Endothelial cell of umbilical vein (primary cell): Measurements from ENCODE around the gene ERBB3. TPM values are rescaled to one million over a fixed set of nuclear protein-coding genes. Genes with fewer than 3 reads are reported as not detected.

Experiments used
- BruUV-seq: library from RNA; stranded (reverse); fragments of 400-500 nt; replicated peaks from 2 replicates; lab custom pipeline; 2021; lab: Mats Ljungman, UMichigan
- CTCF ChIA-PET: fragments of 300-600, 350-600 bp; sonication (Branson Sonifier 250); formaldehyde crosslinking; loops from one replicate; lab custom pipeline; 2021; ENCODE audit warnings: antibody characterized with exemption, inconsistent platforms; lab: Charles Lee
- POLR2A ChIA-PET: fragments of 300-600, 350-600 bp; sonication (Branson Sonifier 250); formaldehyde crosslinking; loops from one replicate; lab custom pipeline; 2021; ENCODE audit warnings: antibody characterized with exemption, inconsistent platforms; lab: Charles Lee
- DNase-seq: peaks from one replicate; pipeline ENCODE4 v3.0.0-alpha.2; 2011; ENCODE audit warnings: low read depth, low spot score
- FAIRE-seq: peaks from 2 replicates; lab custom pipeline; 2011; peaks lifted over from hg19 to GRCh38; lab: Jason Lieb, UNC
- H2AFZ ChIP-seq: 2 replicates; pipeline ENCODE4 v1.6.0; 2012; ENCODE audit warnings: low read depth, low read length, control low read depth, inconsistent platforms
- H3K27ac ChIP-seq: 2 replicates; pipeline ENCODE4 v1.5.1; 2011; ENCODE audit warnings: low read depth, mild to moderate bottlenecking, control low read depth, low read length, moderate library complexity; ENCODE audit not compliant: insufficient read depth
- H3K27me3 ChIP-seq, 2 experiments: 2 replicates each; pipeline versions ENCODE4 v1.6.0 to v1.6.1; 2011; ENCODE audit warnings: low read length in 2 of 2, mixed read lengths in 1 of 2; ENCODE audit not compliant: control insufficient read depth in 2 of 2, insufficient read depth in 2 of 2
- H3K36me3 ChIP-seq, 2 experiments: 2 replicates in 1 of 2; 3 replicates in 1 of 2; pipeline ENCODE4 v1.5.1; 2011; ENCODE audit warnings: low read length in 2 of 2, mild to moderate bottlenecking in 1 of 2, moderate library complexity in 1 of 2; ENCODE audit not compliant: control insufficient read depth in 2 of 2, insufficient read depth in 2 of 2; ENCODE audit errors: extremely low read depth in 1 of 2
- H3K4me1 ChIP-seq: 3 replicates; pipeline ENCODE4 v1.5.1; 2011; ENCODE audit warnings: mild to moderate bottlenecking, low read length; ENCODE audit not compliant: control insufficient read depth, insufficient read depth; ENCODE audit errors: extremely low read depth
- H3K4me2 ChIP-seq: 2 replicates; pipeline ENCODE4 v1.6.1; 2011; ENCODE audit warnings: low read length, control low read depth, mixed read lengths; ENCODE audit not compliant: insufficient read depth
- H3K4me3 ChIP-seq, 3 experiments: fragments of 200-600 bp in 1 of 3; sonication (generic), shearing (Covaris generic) in 1 of 3; replicated peaks in 1 of 3; 2 replicates each; pipeline ENCODE4 v1.5.1; 2011 to 2016; ENCODE audit warnings: control low read depth in 3 of 3, low read length in 3 of 3, mild to moderate bottlenecking in 2 of 3, inconsistent platforms in 1 of 3, low read depth in 1 of 3, moderate library complexity in 1 of 3; ENCODE audit not compliant: insufficient read depth in 1 of 3
- H3K79me2 ChIP-seq: 2 replicates; pipeline ENCODE4 v1.6.0; 2012; ENCODE audit warnings: low read length, inconsistent platforms; ENCODE audit not compliant: control insufficient read depth, insufficient read depth
- H3K9ac ChIP-seq: replicated peaks from 2 replicates; pipeline ENCODE3; 2011; ENCODE audit warnings: low read length, control low read depth; ENCODE audit not compliant: insufficient read depth; ENCODE audit errors: extremely low read depth
- H3K9me1 ChIP-seq: replicated peaks from 3 replicates; pipeline ENCODE4 v1.6.0; 2011; ENCODE audit warnings: mild to moderate bottlenecking, low read length; ENCODE audit not compliant: control insufficient read depth, insufficient read depth; ENCODE audit errors: extremely low read depth
- H3K9me3 ChIP-seq: replicated peaks from 2 replicates; pipeline ENCODE4 v1.5.1; 2012; ENCODE audit warnings: low read length, inconsistent platforms; ENCODE audit not compliant: control insufficient read depth, insufficient read depth
- H4K20me1 ChIP-seq: replicated peaks from 2 replicates; pipeline ENCODE3; 2011; ENCODE audit warnings: mild to moderate bottlenecking, low read length; ENCODE audit not compliant: control insufficient read depth, insufficient read depth; ENCODE audit errors: extremely low read depth
- CTCF ChIP-seq, 2 donors: IDR thresholded peaks; 1 replicate in 1 of 2; 2 replicates in 1 of 2; pipeline ENCODE4 v1.5.1; 2011; ENCODE audit warnings: low read length in 2 of 2, mild to moderate bottlenecking in 2 of 2, moderate library complexity in 2 of 2, control low read depth in 1 of 2, inconsistent platforms in 1 of 2, low read depth in 1 of 2; ENCODE audit not compliant: insufficient read depth in 1 of 2; ENCODE audit errors: extremely low read depth in 1 of 2
- EZH2 ChIP-seq: IDR thresholded peaks from 2 replicates; pipeline ENCODE4 v1.6.1; 2012; ENCODE audit warnings: borderline replicate concordance, low read depth, mild to moderate bottlenecking, moderate library complexity, low read length, inconsistent platforms; ENCODE audit not compliant: severe bottlenecking
- FOS ChIP-seq: IDR thresholded peaks from 2 replicates; pipeline ENCODE4 v1.6.1; 2011; ENCODE audit warnings: mild to moderate bottlenecking, low read length, moderate library complexity, borderline replicate concordance; ENCODE audit not compliant: insufficient read depth
- GATA2 ChIP-seq: IDR thresholded peaks from 2 replicates; pipeline ENCODE4 v1.7.0; 2011; ENCODE audit warnings: low read depth, mild to moderate bottlenecking, moderate library complexity, mixed read lengths, low read length; ENCODE audit not compliant: insufficient read length, insufficient read depth
- JUN ChIP-seq: IDR thresholded peaks from 2 replicates; pipeline ENCODE4 v1.6.1; 2011; ENCODE audit warnings: borderline replicate concordance, low read depth; ENCODE audit not compliant: insufficient read length, insufficient read depth
- MYC ChIP-seq: IDR thresholded peaks from one replicate; pipeline ENCODE4 v1.6.1; 2011; ENCODE audit warnings: mild to moderate bottlenecking, low read depth, low read length
- POLR2A ChIP-seq: IDR thresholded peaks from 2 replicates; pipeline ENCODE4 v1.6.1; 2012; ENCODE audit warnings: low read depth, mild to moderate bottlenecking, control low read depth, low read length
- POLR2AphosphoS5 ChIP-seq: IDR thresholded peaks from 2 replicates; pipeline ENCODE4 v1.6.1; 2012; ENCODE audit warnings: low read depth, mild to moderate bottlenecking, control low read depth, low read length, moderate library complexity; ENCODE audit not compliant: insufficient read depth
- dilution Hi-C: fragments of 300-500 bp; cut with MboI; formaldehyde crosslinking; loops from one replicate; pipeline ENCODE4 v1.15.0; 2019; ENCODE audit warnings: low sequenced_read_pairs; ENCODE audit not compliant: extremely low pct_ligation_motif_present
- intact Hi-C: fragments of 100-400 bp; cut with micrococcal nuclease; formaldehyde crosslinking; loops from one replicate; pipeline ENCODE4 v1.10.0; 2022
- polyA plus RNA-seq, 4 experiments: library from polyadenylated mRNA; depleted of rRNA in 3 of 4; stranded (reverse) in 3 of 4; unstranded in 1 of 4; fragments of >200 nt; gene quantifications; 2 replicates each; pipeline versions ENCODE4 v1.2.1 to v1.2.3, GENCODE V29; 2011 to 2012; ENCODE audit warnings: missing spikeins in 1 of 4
- total RNA-seq: library from RNA; stranded (reverse); gene quantifications from 2 replicates; pipeline ENCODE4 v1.2.3, GENCODE V29; 2021
- TF ChIP-seq, protein P1 (sequence below): IDR thresholded peaks from 2 replicates; pipeline ENCODE4 v1.6.1; 2011; ENCODE audit not compliant: insufficient read depth, insufficient read length

ERBB3 gene
- total and polyA plus RNA-seq, 2 donors (not counting 3 experiments of a cell fraction or from before 2014, with no cell fraction given), result 0.11 to 1.5 TPM

DNA sequence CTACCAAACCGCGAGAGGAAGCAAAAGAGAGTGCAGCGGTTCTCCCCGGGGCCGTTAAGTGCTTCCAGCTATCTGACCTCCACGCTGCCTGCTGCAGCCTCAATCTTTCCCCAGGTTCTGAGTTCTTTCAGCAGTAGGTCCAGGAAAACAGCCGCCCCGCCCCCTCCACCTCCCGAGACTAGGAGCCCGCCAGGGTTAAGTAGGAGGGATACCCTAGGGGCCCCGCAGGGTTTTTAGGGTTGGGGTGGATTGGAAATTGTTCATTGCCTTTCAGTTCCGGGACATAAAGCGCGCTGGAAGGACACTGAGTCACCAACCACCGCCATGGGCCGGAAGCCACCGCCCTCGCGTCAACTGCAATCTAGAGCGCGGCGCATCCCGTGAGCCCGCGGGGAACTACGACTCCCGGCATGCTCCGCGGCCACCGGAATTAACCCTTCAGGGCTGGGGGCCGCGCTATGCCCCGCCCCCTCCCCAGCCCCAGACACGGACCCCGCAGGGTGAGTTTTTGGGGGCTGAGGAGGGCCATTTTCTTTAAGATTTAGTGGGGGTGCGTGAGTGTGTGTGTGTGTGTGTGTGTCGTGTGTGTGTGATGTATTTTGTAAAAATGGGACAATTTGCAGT is 72.3 kb downstream of the ERBB3 start, which contains the start of gene MYL6B:
MYL6B (plus strand) TSS at position 456 of the 624 bp plus-strand sequence. CDS start 1,332 bp downstream, outside the sequence.
- no TSS peak for BruUV-seq
- peak; percentile 98 for FAIRE-seq
- H3K27ac ChIP-seq, result peak within 1 kb of the TSS; percentile 51
- H3K9me1 ChIP-seq, result no peaks in the 10 kb centered on the region
- H3K4me3 ChIP-seq, result peak within 1 kb of the TSS; percentile 60 to 78 (median 71)
- no peaks in the 10 kb centered on the region for H4K20me1 ChIP-seq
- TF ChIP-seq FOS (peak; percentile 88), GATA2 (no peak), CTCF (IDR thresholded peaks at IDR 0.05; ENCODE audit: extremely low read depth in 1 of 2, insufficient read depth in 1 of 2, low read depth in 1 of 2, low read length in 2 of 2) (no peak), EZH2 (no peak), POLR2AphosphoS5 (peak; percentile 56), MYC (peak; percentile 79), JUN (peak; percentile 35), POLR2A (peak; percentile 50)
- TF ChIP-seq, protein P1, sequence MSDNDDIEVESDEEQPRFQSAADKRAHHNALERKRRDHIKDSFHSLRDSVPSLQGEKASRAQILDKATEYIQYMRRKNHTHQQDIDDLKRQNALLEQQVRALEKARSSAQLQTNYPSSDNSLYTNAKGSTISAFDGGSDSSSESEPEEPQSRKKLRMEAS, result no peak
- H3K9ac ChIP-seq, result peak within 1 kb of the TSS; percentile 76
- peak; percentile 91 for DNase-seq
- H3K27me3 ChIP-seq, result no peaks in the 10 kb centered on the region
- dilution Hi-C loops (no loop called here), intact Hi-C loops (loop anchor here (1.0 kb wide), 1 partner anchor 24 kb away; the partner anchor contains the start of gene ESYT1)
- peak within 1 kb of the TSS; percentile 63 for H2AFZ ChIP-seq
- H3K4me2 ChIP-seq, result peak within 1 kb of the TSS; percentile 71
- H3K36me3 ChIP-seq, result peaks cover 0 to 7% of the 10 kb centered on the region in 2 experiments
- ChIA-PET POLR2A (no interaction called here), CTCF (interaction anchor here (1.4 to 1.8 kb wide), 3 partner anchors 9 to 37 kb away, joined by 4 to 5 read pairs (median 5); partner anchors contain the start of genes ESYT1 and SMARCC2)
- no peaks in the 10 kb centered on the region for H3K9me3 ChIP-seq
- H3K79me2 ChIP-seq, result peaks cover 4% of the 10 kb centered on the region
- H3K4me1 ChIP-seq, result peaks cover 17% of the 10 kb centered on the region

Other genes starting within 250 kb of the ERBB3 start
- 0.31 and 0.78 TPM in 2 replicates for gene MMP19, start 237.2 kb upstream of the ERBB3 start, total RNA-seq
- 1.6 and 2.0 TPM in 2 replicates for gene MMP19, start 237.2 kb upstream of the ERBB3 start, polyA plus RNA-seq
- 23.5 and 24.9 TPM in 2 replicates for gene PYM1, start 152.3 kb upstream of the ERBB3 start, total RNA-seq
- 16.8 and 18.7 TPM in 2 replicates for gene PYM1, start 152.3 kb upstream of the ERBB3 start, polyA plus RNA-seq
- 49.8 and 64.3 TPM in 2 replicates for gene DGKA, start 149.0 kb upstream of the ERBB3 start, total RNA-seq
- gene DGKA, start 149.0 kb upstream of the ERBB3 start, polyA plus RNA-seq, result 48.6 and 53.2 TPM in 2 replicates
- 0.42 and 0.51 TPM in 2 replicates for gene PMEL, start 114.1 kb upstream of the ERBB3 start, total RNA-seq
- gene PMEL, start 114.1 kb upstream of the ERBB3 start, polyA plus RNA-seq, result 0.99 and 2.0 TPM in 2 replicates
- 63.6 and 69.8 TPM in 2 replicates for gene CDK2, start 113.3 kb upstream of the ERBB3 start, total RNA-seq
- gene CDK2, start 113.3 kb upstream of the ERBB3 start, polyA plus RNA-seq, result 46.7 and 52.2 TPM in 2 replicates
- 97.4 and 103 TPM in 2 replicates for gene RAB5B, start 106.1 kb upstream of the ERBB3 start, total RNA-seq
- gene RAB5B, start 106.1 kb upstream of the ERBB3 start, polyA plus RNA-seq, result 98.8 and 105 TPM in 2 replicates
- 24.3 and 24.8 TPM in 2 replicates for gene SUOX, start 82.9 kb upstream of the ERBB3 start, total RNA-seq
- 29.1 and 31.4 TPM in 2 replicates for gene SUOX, start 82.9 kb upstream of the ERBB3 start, polyA plus RNA-seq
- 3.5 and 5.4 TPM in 2 replicates for gene IKZF4, start 59.1 kb upstream of the ERBB3 start, total RNA-seq
- gene IKZF4, start 59.1 kb upstream of the ERBB3 start, polyA plus RNA-seq, result 2.5 and 3.4 TPM in 2 replicates
- 57.3 and 66.7 TPM in 2 replicates for gene RPS26, start 38.2 kb upstream of the ERBB3 start, total RNA-seq
- 1,837 and 1,847 TPM in 2 replicates for gene RPS26, start 38.2 kb upstream of the ERBB3 start, polyA plus RNA-seq
- gene PA2G4, start 24.4 kb downstream of the ERBB3 start, total RNA-seq, result 170 and 188 TPM in 2 replicates
- gene PA2G4, start 24.4 kb downstream of the ERBB3 start, polyA plus RNA-seq, result 94.2 and 121 TPM in 2 replicates
- gene RPL41, start 36.5 kb downstream of the ERBB3 start, total RNA-seq, result 3,212 and 3,428 TPM in 2 replicates
- gene RPL41, start 36.5 kb downstream of the ERBB3 start, polyA plus RNA-seq, result 9,033 and 9,990 TPM in 2 replicates
- gene ZC3H10, start 38.1 kb downstream of the ERBB3 start, total RNA-seq, result 8.7 and 10.1 TPM in 2 replicates
- 2.6 and 3.0 TPM in 2 replicates for gene ZC3H10, start 38.1 kb downstream of the ERBB3 start, polyA plus RNA-seq
- gene ESYT1, start 48.1 kb downstream of the ERBB3 start, total RNA-seq, result 133 and 161 TPM in 2 replicates
- gene ESYT1, start 48.1 kb downstream of the ERBB3 start, polyA plus RNA-seq, result 233 and 234 TPM in 2 replicates
- 135 and 137 TPM in 2 replicates for gene MYL6B, start 72.4 kb downstream of the ERBB3 start, total RNA-seq
- 130 and 185 TPM in 2 replicates for gene MYL6B, start 72.4 kb downstream of the ERBB3 start, polyA plus RNA-seq
- 2,364 and 2,543 TPM in 2 replicates for gene MYL6, start 78.2 kb downstream of the ERBB3 start, total RNA-seq
- gene MYL6, start 78.2 kb downstream of the ERBB3 start, polyA plus RNA-seq, result 6,581 and 8,470 TPM in 2 replicates
- 117 and 121 TPM in 2 replicates for gene SMARCC2, start 109.3 kb downstream of the ERBB3 start, total RNA-seq
- gene SMARCC2, start 109.3 kb downstream of the ERBB3 start, polyA plus RNA-seq, result 51.1 and 51.9 TPM in 2 replicates
- 80.1 and 88.3 TPM in 2 replicates for gene RNF41, start 141.8 kb downstream of the ERBB3 start, total RNA-seq
- 203 and 241 TPM in 2 replicates for gene RNF41, start 141.8 kb downstream of the ERBB3 start, polyA plus RNA-seq
- 41.0 and 42.4 TPM in 2 replicates for gene NABP2, start 144.2 kb downstream of the ERBB3 start, total RNA-seq
- gene NABP2, start 144.2 kb downstream of the ERBB3 start, polyA plus RNA-seq, result 55.3 and 59.7 TPM in 2 replicates
- not detected in 2 replicates for gene SLC39A5, start 149.9 kb downstream of the ERBB3 start, total RNA-seq
- 0.10 and 0.11 TPM in 2 replicates for gene SLC39A5, start 149.9 kb downstream of the ERBB3 start, polyA plus RNA-seq
- gene ANKRD52, start 178.2 kb downstream of the ERBB3 start, total RNA-seq, result 62.0 and 66.3 TPM in 2 replicates
- 28.6 and 30.8 TPM in 2 replicates for gene ANKRD52, start 178.2 kb downstream of the ERBB3 start, polyA plus RNA-seq
- gene COQ10A, start 186.8 kb downstream of the ERBB3 start, total RNA-seq, result 14.7 and 15.3 TPM in 2 replicates
- 30.2 and 32.4 TPM in 2 replicates for gene COQ10A, start 186.8 kb downstream of the ERBB3 start, polyA plus RNA-seq
- gene CS, start 220.2 kb downstream of the ERBB3 start, total RNA-seq, result 296 and 312 TPM in 2 replicates
- gene CS, start 220.2 kb downstream of the ERBB3 start, polyA plus RNA-seq, result 115 and 129 TPM in 2 replicates
- gene CNPY2, start 235.8 kb downstream of the ERBB3 start, total RNA-seq, result 166 and 183 TPM in 2 replicates
- 205 and 256 TPM in 2 replicates for gene CNPY2, start 235.8 kb downstream of the ERBB3 start, polyA plus RNA-seq